Left renal pelvis (tissue), 4 donors: ENCODE results near the gene NCF2. TPM values are rescaled to one million over a fixed set of nuclear protein-coding genes. Genes with fewer than 3 reads are reported as not detected.

ENCODE experiments used
- DNase-seq, 4 donors: peaks; one replicate each; pipeline ENCODE4 v3.0.0-alpha.2; 2013; ENCODE audit warnings: low read depth in 4 of 4, low spot score in 3 of 4
- polyA plus RNA-seq, 4 donors: library from polyadenylated mRNA; unstranded; fragments of 120-200 nt; gene quantifications; one replicate each; pipeline ENCODE4 v1.2.1, GENCODE V29; 2013; ENCODE audit not compliant: insufficient read length in 4 of 4

The NCF2 gene
- polyA plus RNA-seq, 4 donors: 3.3 to 10.2 (median 4.9) TPM

DNA sequence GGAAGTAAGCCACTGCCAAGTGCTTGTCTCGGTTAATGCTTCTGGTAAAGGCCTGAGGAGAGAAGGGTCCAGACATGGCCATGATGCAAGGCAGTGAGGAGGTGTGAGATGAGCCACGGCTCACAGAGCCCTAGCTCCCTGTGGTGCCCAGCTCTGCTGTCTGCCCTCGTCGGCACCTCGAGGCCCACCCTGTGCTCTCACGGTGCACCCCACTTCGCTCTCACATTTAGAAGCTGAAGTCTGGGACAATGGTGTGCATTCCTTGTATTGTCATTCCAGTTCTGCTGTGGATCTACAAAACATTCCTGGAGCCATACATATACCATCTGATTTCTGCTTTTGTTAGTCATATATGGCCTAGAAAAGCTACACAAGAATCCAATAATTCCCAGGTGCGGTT is 3.3 kb downstream of the NCF2 start:
- DNase-seq: no peak

DNA sequence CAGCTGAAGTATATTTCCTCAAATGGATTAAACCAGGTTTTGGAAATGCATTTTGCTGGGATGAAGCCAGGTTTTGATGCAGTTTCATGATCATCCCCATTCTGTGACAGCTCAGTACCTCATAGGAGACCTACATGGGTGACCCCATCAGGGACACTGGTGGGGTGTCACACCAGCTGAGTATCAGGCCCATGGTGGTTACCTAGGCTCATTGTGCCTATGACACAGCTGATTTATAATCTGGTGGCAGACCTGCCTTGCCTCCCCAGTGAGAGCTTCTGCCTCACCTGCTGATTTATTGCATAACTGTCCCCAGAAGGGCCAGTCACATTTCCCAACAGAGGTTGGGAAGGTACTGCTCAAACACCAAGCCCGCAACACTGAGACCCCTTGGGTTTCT is 3.8 kb downstream of the NCF2 start:
- no peak for DNase-seq

DNA sequence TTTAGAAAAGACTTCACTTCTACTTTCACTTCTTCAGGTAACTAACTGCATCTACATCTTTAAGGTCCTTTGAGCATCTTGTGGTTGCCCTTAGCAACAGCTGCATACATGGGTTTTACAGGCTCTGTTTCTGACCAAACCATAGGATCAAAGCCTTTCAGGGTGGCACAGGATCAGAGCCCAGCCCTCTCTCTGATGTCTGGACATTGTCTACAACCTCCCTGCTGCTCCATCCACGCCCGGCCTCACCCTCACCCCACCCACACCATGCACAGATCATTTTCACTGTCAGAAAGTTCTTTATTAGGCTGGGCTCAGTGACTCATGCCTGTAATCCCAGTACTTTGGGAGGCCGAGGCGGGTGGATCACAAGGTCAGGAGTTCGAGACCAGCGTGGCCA is 5.2 kb downstream of the NCF2 start:
- no peak for DNase-seq

DNA sequence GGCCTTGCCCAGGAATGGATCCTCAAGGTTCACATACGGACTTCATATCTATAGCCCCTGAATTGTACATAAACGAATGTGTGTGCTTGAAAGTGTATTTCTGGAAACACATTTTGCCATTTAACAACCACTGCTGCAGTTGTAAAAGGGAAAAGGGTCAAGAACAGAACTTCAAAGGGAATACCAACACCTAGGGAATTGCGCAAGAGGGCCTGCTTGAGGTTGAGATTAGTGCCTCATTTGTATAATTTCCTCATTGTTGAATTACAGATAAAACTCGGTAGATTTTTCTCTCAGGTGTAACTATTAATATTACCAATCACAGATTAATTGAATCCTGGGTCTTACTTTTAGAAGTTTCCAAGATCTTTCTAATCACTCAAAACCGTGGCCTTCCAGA is 6.1 kb downstream of the NCF2 start:
- no peak for DNase-seq

DNA sequence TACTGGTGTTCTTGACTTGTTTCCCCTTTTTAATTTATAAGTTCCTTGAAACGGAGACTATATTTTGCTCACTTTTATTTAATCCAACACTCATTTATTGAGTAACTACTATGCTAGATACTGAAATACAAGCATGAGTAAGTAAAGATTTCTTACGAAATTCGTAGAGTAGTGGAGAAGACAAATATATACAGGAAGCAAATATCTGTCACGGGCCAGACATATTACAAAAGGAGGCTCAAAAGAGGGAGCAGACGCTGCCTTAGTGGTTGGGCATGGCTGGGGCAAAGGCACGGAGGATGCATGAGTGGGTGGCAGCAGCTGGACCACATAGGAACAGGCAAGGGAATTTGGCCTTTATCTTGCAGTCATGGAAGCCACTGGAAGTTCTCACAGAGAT is 6.8 kb downstream of the NCF2 start:
- DNase-seq: no peak

DNA sequence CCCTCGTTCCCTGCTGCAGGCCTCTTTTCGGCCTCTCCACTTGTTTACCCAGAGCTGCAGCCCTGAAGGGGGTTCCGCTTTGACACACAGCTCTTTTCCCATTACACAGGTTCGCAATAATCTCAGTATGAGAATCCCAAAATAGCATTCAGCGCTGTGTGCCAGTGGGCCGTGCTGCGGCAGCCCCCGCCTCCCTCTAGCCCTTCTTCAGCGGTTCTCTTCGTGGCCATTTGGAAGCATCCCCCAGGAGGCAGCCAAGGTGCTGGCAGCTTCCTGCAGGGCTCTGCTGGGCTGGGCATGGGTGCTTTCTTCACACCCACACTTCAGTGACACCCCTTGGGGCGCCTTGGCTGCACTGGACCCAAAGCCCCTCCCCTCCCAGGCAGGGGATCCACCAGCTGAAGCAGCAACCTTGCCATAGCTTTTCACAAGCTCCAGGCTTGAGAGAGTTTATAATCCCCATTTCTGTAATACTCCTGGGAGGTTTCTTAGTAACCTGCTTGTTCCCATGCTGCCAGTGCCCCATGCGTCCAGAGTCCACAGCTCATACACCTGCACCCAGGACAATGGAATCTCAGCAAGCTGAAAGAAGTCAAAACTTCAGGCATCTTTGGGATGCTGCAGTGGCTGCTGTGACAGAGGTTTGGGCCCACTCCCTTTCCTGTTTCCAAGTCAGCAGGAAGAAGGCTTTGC is 8.1 kb downstream of the NCF2 start:
- no peak for DNase-seq

DNA sequence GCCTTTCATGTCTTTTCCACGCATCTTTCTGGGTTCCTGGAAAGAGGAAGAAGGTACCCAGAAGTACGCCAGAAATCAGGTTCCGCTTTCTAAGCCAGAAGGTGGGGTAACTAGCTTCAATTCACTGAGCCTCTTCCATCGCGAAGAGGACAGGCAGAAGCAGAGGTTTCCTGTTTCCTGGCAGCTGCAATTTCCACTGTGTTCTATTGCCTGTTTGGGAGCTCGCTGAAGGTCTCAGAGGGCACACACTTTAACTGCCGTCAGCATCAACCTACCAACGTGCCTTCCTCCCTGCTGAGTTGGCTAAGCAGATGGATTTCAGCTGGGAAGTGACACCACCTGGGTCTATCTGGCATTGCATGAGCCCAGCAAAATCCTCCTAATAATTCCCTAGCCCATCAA is 10.0 kb downstream of the NCF2 start:
- peak in 1 of 4 donors; percentile 32 for DNase-seq

DNA sequence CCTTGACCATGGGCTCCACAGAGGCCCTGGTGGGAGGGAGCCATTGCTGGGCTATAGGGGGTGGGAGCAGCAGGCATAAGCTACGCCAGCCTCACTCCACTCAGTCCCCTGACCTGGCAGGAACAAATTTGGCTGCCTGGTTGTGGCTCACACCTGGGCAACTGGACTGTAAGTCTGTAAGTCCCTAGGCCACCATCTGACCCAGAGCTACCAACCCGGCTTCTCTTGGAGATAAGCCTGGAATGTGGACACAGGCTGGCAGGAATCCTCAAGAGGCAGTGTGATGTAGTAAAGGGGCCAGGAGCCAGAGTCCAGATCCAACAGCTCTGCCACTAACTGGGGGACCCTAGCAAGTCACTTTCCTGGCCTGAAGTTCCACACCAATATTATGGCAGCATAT is 11.4 kb downstream of the NCF2 start:
- no peak for DNase-seq

DNA sequence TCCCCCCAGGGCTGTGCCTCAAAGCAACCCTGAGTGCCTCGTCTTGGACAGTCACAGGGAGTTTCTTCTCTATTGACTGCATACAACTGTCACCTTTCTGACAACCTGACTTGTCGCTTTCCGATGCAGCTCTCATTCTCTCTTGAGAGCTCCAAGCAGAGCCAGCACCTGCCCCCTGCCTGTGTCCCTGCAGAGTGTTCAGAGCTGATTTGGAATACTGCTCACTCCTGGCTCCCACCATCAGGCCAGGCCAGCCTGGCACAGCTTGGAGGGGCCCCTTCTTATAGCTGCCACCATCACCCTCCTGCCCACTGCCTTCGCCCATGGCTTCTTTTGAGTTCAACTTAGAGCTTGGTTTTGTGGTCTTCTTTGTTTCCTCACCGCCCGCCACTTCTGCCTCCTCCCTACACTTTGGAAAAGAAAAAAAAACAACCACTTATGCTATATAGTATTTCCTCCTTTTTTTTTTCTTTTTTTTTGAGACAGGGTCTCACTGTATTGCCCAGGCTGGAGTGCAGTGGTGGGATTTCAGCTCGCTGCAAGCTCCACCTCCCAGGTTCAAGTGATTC is 12.3 kb downstream of the NCF2 start:
- DNase-seq: no peak

DNA sequence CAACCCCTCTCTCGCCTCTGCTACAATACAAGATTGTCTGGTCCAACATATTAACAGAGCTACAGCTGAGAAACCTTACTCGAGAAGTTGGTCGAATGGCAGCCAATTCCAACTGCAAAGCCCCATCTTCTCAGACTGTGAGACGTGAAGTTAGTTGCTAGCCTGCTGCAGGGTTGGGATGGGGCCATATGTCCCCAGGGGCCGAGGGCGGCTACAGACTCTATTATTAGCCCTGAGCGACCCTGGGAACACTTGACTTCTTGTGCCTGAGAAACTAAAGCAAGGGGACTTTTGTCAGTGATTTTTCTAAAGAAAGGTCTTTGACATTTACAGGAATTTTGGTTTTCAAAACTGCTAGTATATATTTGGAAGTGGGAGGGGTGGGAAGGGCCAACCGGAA is 13.7 kb downstream of the NCF2 start:
- DNase-seq: no peak

DNA sequence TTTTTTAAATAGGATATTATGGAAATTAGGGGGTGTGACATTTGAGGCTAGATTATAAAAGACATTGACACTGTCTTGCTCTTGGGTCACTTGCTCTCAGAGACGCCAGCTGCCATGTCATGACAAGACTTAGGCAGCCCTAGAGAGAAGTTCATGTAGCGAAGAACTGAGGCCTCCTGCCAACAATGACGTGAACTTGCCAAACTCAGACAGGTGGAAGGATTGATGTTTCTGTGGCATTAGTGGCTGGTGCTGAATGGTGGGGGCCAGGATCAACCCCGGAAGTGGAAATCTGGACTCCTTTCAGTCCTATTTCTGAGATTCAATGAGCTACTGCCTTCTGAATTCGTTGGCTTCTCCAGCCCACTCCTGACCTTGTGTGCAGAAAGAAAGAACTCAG is 14.7 kb downstream of the NCF2 start:
- no peak for DNase-seq

DNA sequence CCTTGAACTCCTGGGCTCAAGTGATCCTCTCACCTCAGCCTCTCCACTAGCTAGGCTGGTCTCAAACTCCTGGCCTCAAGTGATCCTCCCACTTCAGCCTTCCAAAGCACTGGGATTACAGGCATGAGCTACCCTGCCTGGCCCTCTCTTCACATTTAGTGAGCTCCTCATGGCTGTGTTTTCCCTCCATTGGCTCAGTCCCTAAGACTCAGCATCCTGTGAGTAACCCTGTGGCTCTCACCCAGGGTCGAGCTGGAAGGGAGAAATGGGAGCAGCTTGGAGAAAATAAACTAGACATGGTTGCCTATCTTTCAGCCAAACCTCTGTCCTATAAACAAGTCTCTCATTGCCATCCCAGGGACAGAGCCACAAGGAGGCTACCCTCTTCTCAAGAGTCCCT is 17.5 kb downstream of the NCF2 start:
- no peak for DNase-seq

DNA sequence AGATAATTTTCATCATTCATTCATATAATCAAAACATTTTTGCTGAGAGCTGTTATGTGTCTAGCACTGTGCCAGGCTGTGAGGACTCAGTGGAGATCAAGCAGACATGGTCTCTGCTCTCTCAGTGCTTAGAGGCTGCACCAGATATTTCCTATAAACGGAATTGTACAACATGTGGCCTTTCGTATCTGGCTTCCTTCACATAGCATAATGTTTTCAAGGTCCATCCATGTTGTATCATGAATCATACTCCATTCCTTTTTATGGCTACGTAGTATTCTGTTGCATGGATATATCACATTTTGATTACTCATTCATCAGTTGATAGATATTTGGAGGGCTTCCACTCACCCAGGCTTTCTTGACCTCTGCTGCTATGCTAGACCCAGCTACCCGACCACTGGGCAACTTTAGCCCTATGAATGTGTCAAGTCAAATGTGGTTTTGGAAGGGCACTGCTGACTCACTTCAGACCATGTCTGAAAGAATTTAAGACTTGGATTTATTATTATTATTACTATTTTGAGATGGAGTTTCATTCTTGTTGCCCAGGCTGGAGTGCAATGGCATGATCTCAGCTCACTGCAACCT is 18.5 kb downstream of the NCF2 start:
- DNase-seq: no peak

DNA sequence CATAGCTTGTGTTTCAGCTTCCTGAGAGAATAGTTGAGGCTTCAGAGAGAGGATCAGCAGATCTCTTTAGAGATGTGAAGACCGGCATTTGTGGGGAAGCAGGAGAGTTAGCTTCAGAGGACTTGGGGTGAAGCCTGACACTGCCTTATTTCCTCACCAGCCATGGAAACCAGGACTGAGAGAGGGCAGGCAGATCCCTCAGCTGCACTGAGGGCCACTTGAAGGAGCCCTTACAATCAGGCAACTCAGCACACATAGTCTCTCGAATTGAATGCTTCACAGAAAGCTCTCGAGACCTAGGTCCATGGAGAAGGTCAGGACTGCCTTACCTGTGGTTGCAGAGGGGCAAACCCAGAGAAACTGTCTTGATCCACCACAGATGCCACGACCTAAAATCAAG is 19.8 kb downstream of the NCF2 start:
- DNase-seq: no peak

DNA sequence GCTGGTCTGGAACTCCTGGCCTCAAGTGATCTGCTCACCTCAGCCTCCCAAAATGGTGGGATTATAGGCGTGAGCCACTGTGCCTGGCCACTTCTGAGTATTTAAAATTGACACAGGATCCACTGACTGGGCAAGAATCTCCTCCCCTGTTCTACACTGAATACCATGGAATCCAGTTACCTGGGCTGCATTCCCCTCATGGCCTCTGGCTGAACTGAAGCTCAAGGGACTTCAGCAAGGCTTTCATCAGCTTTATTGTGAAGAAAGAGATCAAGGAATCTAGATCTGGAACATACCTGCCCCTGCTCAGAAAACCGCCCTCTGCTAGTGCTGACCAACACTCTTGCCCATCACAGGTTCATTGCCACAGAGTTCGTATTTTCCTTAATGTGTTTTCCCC is 20.5 kb downstream of the NCF2 start:
- DNase-seq: no peak

DNA sequence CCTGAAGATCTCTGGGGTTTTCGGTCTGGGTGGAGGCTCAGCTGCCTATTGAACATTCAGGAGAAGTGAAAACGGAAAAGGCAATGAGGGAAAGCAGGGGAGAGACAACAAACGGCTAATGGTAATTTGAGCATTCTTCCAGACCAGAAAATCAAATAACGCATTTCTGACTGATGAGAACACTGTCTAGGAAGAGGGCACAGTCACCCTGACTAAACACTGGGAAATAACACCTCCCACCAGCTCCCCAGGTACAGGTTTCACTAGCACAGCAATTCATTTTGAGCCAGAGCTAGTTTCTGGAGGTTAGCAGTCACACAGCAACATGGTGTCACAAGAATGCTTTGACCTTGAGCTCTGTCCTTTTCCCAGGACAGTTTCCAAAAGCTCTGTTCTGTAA is 21.1 kb downstream of the NCF2 start:
- no peak for DNase-seq

DNA sequence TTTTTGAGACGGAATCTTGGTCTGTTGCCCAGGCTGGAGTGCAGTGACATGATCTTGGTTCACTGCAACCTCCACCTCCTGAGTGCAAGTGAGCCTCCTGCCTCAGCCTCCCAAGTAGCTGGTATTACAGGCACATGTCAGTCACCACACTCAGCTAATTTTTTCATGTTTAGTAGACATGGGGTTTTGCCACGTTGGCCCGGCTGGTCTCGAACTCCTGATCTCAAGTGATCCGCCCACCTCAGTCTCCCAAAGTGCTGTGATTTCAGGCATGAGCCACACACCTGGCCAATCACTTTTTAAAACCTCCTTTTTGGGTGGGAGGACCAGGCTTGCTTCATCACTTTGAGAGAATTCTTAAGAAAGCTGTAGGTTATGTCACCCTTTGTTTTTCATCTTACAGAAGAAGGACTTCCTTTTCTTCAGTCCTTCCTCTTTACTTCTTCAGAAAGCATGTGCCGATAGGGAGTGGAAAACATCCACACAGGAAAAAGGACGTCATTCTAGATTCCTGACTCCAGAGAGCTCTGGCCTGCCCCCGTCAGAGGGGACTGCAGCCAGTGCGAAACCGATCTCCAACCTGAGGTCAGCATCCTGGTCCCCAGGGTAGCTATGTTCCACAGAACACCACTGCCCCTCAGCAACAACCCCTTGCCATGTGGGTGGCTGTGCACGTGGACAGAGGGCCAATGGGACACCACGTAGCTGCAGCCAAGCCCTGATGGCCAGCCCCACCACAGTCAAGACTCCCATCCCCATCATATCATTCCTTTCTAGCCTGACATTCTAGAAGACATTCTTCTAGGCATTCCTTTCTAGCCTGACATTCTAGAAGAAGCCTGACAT is 21.9 kb downstream of the NCF2 start:
- DNase-seq: no peak

DNA sequence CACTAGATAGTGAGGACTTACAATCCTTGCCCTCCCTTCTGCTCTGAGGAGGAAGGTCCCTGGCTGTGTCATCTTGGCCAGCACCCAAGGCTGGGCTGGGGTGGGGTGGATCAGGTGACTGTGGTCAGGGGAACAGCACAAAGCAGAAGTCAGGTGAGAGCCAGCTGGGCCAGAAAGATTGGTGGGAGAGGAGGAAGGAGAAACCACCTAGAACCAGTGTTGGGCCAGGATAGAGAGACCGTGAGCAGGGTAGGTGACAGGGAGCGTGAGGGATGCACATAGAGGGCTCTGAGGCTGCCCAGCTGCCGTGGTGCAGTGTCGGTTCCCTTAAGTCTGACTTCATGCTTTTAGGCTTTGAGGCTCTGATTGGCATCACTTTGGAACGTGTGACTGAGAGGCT is 22.7 kb downstream of the NCF2 start:
- DNase-seq: no peak

DNA sequence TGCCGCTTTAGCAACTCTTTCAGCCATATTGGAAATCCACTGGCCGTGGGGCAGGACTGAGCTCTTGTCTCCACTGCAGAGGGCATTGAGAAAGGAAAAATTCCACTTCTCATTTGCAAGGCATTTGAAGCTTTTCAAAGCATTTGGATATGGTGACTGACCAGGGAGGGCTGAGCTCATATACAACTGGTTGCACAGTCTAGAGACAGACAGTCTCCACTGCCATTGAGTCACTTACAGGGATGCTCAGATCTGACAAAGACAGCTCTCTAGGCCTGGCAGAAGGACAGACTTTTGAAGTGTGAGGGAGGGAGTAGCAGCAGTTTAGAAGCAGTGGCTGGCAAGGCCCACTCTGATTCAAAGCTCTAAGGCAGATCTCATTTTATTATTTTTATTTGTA is 24.2 kb downstream of the NCF2 start:
- no peak for DNase-seq

DNA sequence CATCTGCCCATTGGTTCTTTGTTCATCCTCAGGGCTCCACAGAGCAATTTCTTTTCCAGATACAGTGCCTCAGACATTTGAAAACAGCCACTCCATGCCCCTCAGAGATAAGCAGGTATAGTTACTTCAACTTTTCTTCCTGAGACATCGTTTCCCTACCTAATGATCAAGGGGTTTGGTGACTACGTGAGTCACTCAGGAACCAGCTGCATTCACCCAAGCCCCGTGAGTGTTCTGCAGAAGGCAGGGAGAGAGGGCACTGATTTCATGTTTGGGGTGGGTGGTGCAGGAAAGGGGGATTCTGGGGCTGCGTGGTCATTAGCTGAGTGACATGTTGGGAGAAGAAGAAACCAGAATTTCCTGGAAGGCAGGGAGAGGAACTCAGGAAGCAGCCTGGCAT is 25.0 kb downstream of the NCF2 start:
- no peak for DNase-seq

DNA sequence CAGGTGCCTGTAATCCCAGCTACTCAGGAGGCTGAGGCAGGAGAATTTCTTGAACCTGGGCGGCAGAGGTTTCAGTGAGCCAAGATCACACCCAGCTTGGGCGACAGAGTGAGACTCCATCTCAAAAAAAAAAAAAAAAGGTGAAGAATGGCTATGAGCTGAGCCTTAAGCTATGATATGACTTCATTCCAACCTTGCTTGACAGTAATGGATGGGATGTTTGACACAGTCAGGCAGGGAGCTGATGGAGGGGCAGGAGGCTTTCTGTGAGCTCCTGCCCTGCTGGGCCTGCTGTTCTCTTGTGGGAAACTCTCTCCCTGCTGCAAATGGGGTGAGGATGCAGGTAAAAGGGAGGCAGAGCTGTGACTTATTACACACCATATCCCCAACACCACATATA is 27.6 kb downstream of the NCF2 start:
- DNase-seq: no peak

DNA sequence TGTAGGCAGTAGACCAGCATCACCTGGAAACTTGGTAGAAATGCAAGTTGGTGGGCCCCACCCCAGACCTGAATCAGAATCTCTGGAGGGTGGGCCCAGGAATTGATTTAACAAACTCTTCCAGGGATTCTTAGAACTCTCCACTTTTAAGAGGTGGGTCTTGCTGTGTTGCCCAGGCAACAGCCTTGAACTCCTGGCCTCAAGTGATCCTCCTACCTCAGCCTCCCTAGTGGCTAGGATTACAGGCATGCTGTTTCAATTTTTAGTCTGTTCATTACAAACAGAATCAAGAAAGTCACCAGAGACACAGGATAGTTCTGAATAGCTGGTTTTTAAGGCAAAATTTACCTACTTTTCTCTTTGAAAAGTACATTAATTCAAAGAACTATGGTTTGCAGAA is 31.2 kb downstream of the NCF2 start:
- DNase-seq: no peak
